ENCODE results near the gene NTF4. TPM values are rescaled to one million over a fixed set of nuclear protein-coding genes. Genes with fewer than 3 reads are reported as not detected.

NTF4 gene
- total RNA-seq, 2 experiments from 2014 or later = not detected

GRCh38 chr19:49091391-49092038 lies 26.9 kb upstream of the NTF4 start:
- POLR2A ChIA-PET = interaction anchor here (1.5 kb wide), 1 partner anchor 92 kb away, joined by 5 read pairs; no protein-coding TSS in a partner anchor
- DNase-seq (peak; percentile 31), ATAC-seq (no peak)
- peaks cover 54% of the 10 kb centered on the region for H3K36me3 Mint-ChIP-seq (ENCODE audit: low read depth)
- no peak for TF ChIP-seq CTCF (IDR thresholded peaks at IDR 0.05)
- H3K4me3 Mint-ChIP-seq = no peak overlapping the region
- intact Hi-C loops (cut with micrococcal nuclease) = no loop called here
- peak overlapping the region; percentile 68 for H3K27ac Mint-ChIP-seq
- CTCF ChIA-PET = no interaction called here
- H3K27me3 Mint-ChIP-seq = no peaks in the 10 kb centered on the region
- H3K9me3 Mint-ChIP-seq = no peaks in the 10 kb centered on the region
- peaks cover 37% of the 10 kb centered on the region for H3K4me1 Mint-ChIP-seq (ENCODE audit: low read depth)

- Mint-ChIP-seq H3K4me1 (ENCODE audit: low read depth) (peaks cover 40% of the 10 kb centered on the region), H3K27ac (peak overlapping the region; percentile 94), H3K4me3 (peak overlapping the region; percentile 99), H3K36me3 (ENCODE audit: low read depth) (peaks cover 42% of the 10 kb centered on the region), H3K27me3 (no peaks in the 10 kb centered on the region), H3K9me3 (no peaks in the 10 kb centered on the region)
- DNase-seq = no peak
- intact Hi-C loops (cut with micrococcal nuclease) = no loop called here
- CTCF ChIA-PET = interaction anchor here (0.7 to 3.9 kb wide), 6 partner anchors 11 to 215 kb away, joined by 3 to 52 read pairs (median 4); no protein-coding TSS in a partner anchor
- TF ChIP-seq CTCF (IDR thresholded peaks at IDR 0.05) = no peak
- no peak for ATAC-seq
- POLR2A ChIA-PET = interaction anchor here (0.7 to 2.4 kb wide), 5 partner anchors 9 to 27 kb away, joined by 3 to 10 read pairs (median 5); partner anchors contain the start of gene LIN7B
Observed at GRCh38 chr19:49086296-49086695, 21.7 kb upstream of the NTF4 start.

GRCh38 chr19:49085868-49086232 lies 21.2 kb upstream of the NTF4 start:
- ChIA-PET CTCF (interaction anchor here (1.4 to 3.9 kb wide), 4 partner anchors 11 to 113 kb away, joined by 3 to 52 read pairs (median 4); no protein-coding TSS in a partner anchor), POLR2A (interaction anchor here (1.1 to 2.4 kb wide), 3 partner anchors 9 to 28 kb away, joined by 5 to 10 read pairs (median 5); partner anchors contain the start of gene LIN7B)
- Mint-ChIP-seq H3K9me3 (no peaks in the 10 kb centered on the region), H3K36me3 (ENCODE audit: low read depth) (peaks cover 39% of the 10 kb centered on the region), H3K4me3 (peak overlapping the region; percentile 99), H3K27ac (peak overlapping the region; percentile 94), H3K27me3 (no peaks in the 10 kb centered on the region), H3K4me1 (ENCODE audit: low read depth) (peaks cover 37% of the 10 kb centered on the region)
- DNase-seq = no peak
- intact Hi-C loops (cut with micrococcal nuclease) = no loop called here
- no peak for TF ChIP-seq CTCF (IDR thresholded peaks at IDR 0.05)
- no peak for ATAC-seq

- H3K27me3 Mint-ChIP-seq = no peaks in the 10 kb centered on the region
- peak within 1 kb of the TSS; percentile 94 for H3K27ac Mint-ChIP-seq
- H3K4me1 Mint-ChIP-seq (ENCODE audit: low read depth) = peaks cover 33% of the 10 kb centered on the region
- DNase-seq = peak; percentile 99
- intact Hi-C loops (cut with micrococcal nuclease) = no loop called here
- no peak for TF ChIP-seq CTCF (IDR thresholded peaks at IDR 0.05)
- H3K36me3 Mint-ChIP-seq (ENCODE audit: low read depth) = peaks cover 35% of the 10 kb centered on the region
- no peaks in the 10 kb centered on the region for H3K9me3 Mint-ChIP-seq
- peak; percentile 98 for ATAC-seq
- ChIA-PET POLR2A (interaction anchor here (1.1 to 2.4 kb wide), 3 partner anchors 10 to 29 kb away, joined by 5 to 10 read pairs (median 5); partner anchors contain the start of gene LIN7B), CTCF (interaction anchor here (1.5 to 3.9 kb wide), 3 partner anchors 10 to 21 kb away, joined by 4 to 52 read pairs (median 4); no protein-coding TSS in a partner anchor)
- peak within 1 kb of the TSS; percentile 99 for H3K4me3 Mint-ChIP-seq
Observed at GRCh38 chr19:49085020-49085867, 20.6 kb upstream of the NTF4 start, which contains the start of gene SNRNP70. SNRNP70 (plus strand) TSS chr19:49085451; CDS start chr19:49086415, 964 bp downstream.

Data from activated CD8-positive, alpha-beta T cell treated with anti-CD3 and anti-CD28 coated beads for 36 hours (primary cell).